SK-N-SH treated with all-trans-retinoic acid at 6 μM for 48 hours (cell line): ENCODE measurements around the gene SNCG.

Experiments
- ARNTL ChIP-seq: fragments of 450-650 bp; formaldehyde crosslinking; IDR thresholded peaks from 2 replicates; pipeline ENCODE4 v1.5.0; 2020; ENCODE audit warnings: low read depth, mild to moderate bottlenecking, moderate library complexity, borderline replicate concordance
- BACH2 ChIP-seq: fragments of 250-450 bp; sonication (Bioruptor Pico); IDR thresholded peaks from 2 replicates; pipeline ENCODE4 v1.9.0; 2021; ENCODE audit warnings: mild to moderate bottlenecking, borderline replicate concordance
- TOX ChIP-seq: fragments of 250-450 bp; sonication (Bioruptor Pico); IDR thresholded peaks from 2 replicates; pipeline ENCODE4 v1.8.0; 2021; ENCODE audit warnings: mild to moderate bottlenecking, moderate library complexity, borderline replicate concordance
- ZFP30 ChIP-seq: fragments of 450-650 bp; formaldehyde crosslinking; IDR thresholded peaks from 2 replicates; pipeline ENCODE4 v1.5.0; 2022; ENCODE audit warnings: mild to moderate bottlenecking, moderate library complexity
- ZNF565 ChIP-seq: fragments of 450-650 bp; formaldehyde crosslinking; conservative IDR thresholded peaks from 2 replicates; pipeline ENCODE4 v1.5.0; 2020; ENCODE audit warnings: low read depth, mild to moderate bottlenecking, moderate library complexity
- TF ChIP-seq, protein P1 (sequence below): fragments of 250-450 bp; sonication (Bioruptor Pico); IDR thresholded peaks from 2 replicates; pipeline ENCODE4 v1.8.0; 2020; ENCODE audit warnings: mild to moderate bottlenecking, moderate library complexity, borderline replicate concordance
- TF ChIP-seq, protein P2 (sequence below): fragments of 250-450 bp; sonication (Bioruptor Pico); IDR thresholded peaks from 2 replicates; pipeline ENCODE4 v1.5.1; 2020; ENCODE audit warnings: low read depth, mild to moderate bottlenecking, moderate library complexity

DNA sequence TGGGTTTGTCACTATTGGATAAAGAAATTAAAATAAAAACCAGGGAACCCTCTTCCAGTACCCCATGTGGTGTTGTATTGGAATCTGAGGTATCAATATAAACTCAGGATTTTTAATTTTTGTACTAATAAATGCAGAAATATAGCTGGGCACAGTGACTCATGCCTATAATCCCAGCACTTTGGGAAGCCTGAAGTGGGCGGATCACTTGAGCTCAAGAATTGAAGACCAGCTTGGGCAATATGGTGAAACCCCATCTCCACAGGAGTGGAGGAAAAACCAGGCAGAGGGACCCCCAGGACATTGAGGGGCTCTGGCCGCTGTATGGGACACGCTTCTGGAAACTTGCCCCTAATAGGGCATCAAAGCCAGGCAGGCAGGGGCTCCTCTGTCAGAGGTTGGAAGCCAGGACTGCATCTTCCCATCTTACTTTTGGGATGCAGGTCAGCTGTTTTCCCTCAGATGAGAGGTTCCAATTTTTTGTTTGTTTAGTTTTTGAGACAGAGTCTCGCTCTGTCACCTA, 21.0 kb downstream of the SNCG start:
- TF ChIP-seq ARNTL (CRISPR knock-in tag) (no peak), ZNF565 (CRISPR knock-in tag) (no peak), BACH2 (CRISPR knock-in tag) (no peak), TOX (no peak), ZFP30 (CRISPR knock-in tag) (no peak)
- TF ChIP-seq, protein P1, sequence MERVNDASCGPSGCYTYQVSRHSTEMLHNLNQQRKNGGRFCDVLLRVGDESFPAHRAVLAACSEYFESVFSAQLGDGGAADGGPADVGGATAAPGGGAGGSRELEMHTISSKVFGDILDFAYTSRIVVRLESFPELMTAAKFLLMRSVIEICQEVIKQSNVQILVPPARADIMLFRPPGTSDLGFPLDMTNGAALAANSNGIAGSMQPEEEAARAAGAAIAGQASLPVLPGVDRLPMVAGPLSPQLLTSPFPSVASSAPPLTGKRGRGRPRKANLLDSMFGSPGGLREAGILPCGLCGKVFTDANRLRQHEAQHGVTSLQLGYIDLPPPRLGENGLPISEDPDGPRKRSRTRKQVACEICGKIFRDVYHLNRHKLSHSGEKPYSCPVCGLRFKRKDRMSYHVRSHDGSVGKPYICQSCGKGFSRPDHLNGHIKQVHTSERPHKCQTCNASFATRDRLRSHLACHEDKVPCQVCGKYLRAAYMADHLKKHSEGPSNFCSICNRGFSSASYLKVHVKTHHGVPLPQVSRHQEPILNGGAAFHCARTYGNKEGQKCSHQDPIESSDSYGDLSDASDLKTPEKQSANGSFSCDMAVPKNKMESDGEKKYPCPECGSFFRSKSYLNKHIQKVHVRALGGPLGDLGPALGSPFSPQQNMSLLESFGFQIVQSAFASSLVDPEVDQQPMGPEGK (CRISPR knock-in tag): no peak
- TF ChIP-seq, protein P2, sequence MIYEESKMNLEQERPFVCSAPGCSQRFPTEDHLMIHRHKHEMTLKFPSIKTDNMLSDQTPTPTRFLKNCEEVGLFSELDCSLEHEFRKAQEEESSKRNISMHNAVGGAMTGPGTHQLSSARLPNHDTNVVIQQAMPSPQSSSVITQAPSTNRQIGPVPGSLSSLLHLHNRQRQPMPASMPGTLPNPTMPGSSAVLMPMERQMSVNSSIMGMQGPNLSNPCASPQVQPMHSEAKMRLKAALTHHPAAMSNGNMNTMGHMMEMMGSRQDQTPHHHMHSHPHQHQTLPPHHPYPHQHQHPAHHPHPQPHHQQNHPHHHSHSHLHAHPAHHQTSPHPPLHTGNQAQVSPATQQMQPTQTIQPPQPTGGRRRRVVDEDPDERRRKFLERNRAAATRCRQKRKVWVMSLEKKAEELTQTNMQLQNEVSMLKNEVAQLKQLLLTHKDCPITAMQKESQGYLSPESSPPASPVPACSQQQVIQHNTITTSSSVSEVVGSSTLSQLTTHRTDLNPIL (CRISPR knock-in tag): no peak
